ENCODE results near the gene CCR8.
"Not testable (repeated sequence)": the region's sequence is repeated elsewhere in the genome, so short reads cannot be mapped to it uniquely, and the experiment has no call there.

Gene CCR8

DNA sequence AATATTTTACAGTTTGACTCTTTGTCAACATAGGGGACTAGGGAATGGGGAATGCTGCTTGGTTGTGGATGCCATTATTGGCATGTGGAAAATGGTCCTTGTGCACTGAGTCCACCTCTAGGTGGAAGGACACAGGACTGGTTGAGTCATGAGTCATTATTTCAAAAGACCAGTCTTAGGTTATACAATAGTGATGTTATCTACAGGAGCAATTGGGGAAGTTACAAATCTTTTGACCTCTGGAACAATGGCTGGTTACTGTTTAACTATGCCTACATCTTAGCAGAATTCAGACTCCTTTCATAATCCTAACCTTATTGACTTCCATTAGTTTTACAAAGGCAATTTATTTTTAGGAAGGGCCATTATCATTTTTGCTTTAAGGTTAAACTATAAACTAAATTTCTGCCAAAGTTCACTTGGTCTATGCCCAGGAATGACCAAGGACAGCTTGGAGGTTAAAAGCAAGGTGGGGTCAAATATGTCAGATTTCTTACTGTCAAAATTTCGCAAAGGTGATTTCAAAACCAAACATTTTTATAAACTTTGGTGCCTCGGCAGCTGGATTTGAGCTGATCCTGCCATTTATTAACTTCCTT lies 11.8 kb upstream of the CCR8 start:
- peak; percentile 98 for DNase-seq

DNA sequence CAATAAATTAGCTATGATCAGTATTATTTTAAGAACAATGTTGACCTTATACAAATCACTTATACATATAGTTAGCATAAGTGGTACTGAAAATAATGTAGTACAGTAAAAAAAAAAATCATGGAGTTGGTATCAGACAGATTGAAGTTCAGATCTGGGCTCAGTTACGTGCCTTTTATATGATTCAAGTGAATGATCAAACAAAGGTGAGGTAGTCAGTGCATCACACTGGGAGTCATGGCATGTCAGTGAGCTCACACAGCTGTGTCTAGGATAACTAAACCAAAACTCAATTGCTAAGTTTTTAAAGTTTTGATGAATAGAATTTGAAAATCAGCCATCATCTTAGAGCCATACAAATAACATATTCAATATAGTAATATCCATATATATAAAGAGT lies 11.2 kb upstream of the CCR8 start:
- DNase-seq: no peak

DNA sequence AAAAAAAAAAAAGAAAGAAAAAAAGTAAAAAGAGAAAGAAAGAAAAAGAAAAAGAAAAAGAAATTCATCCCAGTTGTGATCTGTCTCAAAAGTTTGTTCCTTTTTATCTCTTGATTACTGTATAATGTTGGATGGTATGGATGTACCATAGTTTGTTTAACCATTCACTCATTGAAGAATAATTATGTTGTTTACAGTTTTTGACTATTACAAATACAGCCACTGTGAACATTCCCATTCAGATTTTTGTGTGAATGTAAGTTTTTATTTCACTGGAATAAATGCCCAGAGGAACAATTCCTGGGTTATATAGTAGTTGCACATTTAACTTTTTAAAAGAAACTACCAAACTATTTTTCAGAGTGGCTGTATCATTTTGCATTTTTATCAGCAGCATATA lies 10.3 kb upstream of the CCR8 start:
- no peak for DNase-seq

DNA sequence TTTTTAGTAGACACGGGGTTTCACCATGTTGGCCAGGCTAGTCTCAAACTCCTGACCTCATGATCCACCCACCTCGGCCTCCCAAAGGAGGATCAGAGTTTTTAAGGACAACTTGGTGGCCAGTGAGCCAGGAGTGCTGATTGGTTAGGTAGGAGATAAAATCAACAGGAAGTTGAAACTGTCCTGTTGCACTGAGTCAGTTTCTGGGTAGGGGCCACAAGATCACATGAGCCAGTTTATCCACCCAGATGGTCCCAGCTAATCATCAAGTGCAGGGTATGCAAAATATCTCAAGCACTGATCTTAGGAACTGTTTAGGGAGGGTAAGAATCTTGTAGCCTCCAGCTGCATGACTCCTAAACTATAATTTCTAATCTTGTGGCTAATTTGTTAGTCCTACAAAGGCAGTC lies 7.9 kb upstream of the CCR8 start:
- DNase-seq: peak in 1 of 2 experiments; percentile 5

DNA sequence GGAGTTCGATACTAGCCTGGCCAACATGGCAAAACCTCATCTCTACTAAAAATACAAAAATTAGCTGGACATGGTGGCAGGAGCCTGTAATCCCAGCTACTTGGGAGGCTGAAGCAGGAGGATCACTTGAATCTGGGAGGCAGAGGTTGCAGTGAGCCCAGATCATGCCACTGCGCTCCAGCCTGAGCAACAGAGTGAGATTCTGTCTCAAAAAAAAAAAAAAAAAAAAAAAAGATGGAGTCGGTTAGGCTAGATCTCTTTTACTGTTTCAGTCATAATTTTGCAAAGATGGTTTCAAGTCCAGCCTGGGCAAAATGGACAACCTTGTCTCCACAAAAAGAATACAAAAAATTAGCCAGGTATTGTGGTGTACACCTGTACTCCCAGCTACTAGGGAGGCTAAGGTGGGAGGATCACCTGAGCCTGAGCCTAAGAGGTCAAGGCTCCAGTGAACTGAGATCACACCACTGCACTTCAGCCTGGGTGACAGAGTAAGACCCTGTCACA lies 7.2 kb upstream of the CCR8 start:
- DNase-seq: not testable (repeated sequence)

DNA sequence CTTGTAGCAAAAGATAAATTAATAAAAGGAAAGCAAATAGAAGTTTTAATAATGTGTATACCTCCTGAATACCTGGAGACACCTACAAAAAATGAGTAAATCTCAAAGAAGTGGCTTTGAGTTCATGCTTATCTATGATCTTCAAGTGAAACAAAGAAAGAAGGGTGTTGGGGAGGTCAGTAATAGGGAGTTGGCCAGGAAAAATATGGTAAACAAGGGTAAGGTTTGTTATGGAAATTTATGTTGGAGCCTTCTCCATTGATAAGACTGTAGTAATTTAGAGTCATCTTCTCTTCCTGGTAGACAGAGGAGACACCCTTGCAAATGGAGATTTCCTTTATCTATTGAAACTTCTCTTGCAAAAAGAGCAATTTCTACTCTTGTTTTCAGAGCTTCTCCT lies 6.6 kb upstream of the CCR8 start:
- DNase-seq: peak in 1 of 2 experiments; percentile 34

DNA sequence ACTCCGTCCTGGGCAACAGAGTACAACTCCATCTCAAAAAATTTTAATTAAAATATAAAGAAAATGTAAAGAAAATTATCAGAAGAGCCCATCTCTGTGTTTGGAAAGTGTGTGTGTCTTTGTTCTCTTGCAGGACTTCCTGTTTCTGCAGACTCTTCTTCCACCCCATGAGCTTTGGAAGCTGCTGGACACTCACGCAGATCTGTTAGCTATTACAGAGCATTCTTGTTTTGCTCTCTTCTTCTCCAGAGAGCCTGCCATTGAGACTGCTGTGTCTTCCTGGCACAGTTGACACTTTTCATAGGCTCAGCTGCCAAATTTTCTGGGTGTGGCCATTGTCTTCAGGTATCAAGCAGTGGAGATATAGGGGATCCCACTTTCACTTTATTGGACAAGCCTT lies 6.0 kb upstream of the CCR8 start:
- DNase-seq: peak; percentile 65 to 85

DNA sequence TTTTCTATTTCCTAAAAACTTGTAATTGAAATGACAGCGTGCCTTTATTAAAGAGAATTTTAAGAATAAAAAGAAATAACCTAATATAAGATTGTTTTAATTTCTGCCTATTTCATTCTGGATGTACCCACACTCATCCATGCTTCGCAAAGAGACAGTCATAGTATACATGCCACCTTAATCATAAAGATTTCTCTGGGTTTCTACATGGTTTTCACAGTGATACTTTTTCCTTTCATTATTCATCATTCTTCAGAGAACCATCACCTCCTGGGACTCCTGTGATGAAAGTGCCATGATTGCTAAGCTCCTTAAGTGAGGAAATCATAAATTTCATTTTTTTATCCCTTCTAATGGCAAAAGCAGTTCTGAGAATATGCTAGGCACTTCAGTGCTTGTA lies 4.3 kb upstream of the CCR8 start:
- no peak for DNase-seq

DNA sequence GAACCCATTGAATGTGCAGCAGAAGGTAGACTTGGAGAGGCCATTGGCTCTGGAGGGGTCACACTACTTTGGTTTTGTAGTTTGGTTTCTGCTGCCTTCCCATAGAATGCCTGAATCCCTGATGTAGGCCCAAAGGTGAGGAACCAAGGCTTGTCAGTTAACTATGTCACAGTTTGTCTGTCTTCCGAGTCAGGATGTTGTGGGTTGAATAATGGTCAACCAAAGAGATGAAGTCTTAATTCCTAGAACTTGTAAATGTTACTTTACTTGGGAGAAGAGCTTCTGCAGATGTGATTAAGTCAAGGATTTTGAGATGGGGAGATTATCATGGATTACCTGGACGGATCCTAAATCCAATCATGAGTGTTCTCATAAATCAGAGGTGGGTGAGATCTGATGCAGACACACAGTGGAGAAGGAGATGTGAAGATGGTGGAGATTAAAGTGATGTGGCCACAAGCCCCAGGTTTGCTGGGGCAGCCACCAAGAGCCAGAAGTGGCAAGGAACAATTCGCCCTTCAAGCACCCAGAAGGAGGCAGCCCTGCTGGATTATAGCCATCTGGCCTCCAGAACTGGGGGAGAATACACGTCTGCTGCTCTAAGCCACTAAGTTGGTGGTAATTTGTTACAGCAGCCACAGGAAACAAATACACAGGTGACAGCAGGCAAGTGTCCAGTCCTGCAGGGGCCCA lies 2.3 kb upstream of the CCR8 start:
- no peak for DNase-seq

DNA sequence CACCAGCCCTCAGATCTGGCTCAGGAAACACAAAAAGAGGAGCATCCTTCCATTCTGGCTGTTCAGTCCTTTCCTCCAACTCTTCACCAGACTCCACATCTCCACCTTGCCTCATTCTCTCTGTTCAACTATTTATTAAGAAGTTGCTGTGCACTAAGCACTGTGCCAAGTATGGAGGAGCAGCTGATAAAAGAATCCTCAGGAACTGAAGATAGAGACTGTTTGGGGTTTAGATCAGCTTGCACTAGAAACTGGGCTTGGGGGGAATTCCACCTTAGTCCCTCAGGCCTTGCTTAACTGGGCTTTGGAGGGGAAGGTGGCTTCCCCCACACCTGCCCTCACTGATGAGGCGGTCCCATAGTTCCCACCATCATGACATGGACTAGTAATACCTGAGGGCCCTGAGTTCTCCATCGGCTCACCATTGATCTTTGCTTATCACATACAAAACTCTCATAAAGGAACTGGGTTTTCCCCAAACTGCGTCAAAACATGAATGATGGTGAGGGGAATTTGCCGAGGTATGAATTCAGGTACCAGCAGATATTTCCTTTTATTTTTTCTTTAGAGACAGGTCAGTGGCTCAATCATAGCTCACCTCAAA lies 1.7 kb upstream of the CCR8 start:
- no peak for DNase-seq

DNA sequence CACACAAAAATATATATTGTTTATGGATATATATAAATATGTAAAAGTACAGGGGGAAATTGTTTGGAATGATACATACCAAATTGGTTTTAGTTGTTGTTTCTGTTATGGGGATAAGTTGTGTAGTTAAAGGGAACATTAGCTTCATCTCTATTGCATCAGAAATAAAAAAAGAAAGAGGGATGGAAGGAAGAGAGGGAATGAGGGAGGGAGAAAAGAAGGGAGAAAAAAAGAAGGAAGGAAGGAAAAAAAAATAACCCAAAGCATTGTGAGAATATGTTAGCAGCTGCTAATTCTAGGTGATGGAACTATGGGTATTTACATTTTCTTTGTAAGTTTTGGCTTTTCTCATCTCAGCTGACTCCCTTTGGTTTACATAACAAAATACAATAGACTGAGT lies 1.3 kb downstream of the CCR8 start:
- no peak for DNase-seq

DNA sequence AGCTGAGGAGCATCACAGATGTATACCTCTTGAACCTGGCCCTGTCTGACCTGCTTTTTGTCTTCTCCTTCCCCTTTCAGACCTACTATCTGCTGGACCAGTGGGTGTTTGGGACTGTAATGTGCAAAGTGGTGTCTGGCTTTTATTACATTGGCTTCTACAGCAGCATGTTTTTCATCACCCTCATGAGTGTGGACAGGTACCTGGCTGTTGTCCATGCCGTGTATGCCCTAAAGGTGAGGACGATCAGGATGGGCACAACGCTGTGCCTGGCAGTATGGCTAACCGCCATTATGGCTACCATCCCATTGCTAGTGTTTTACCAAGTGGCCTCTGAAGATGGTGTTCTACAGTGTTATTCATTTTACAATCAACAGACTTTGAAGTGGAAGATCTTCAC lies 3.0 kb downstream of the CCR8 start:
- no peak for DNase-seq

DNA sequence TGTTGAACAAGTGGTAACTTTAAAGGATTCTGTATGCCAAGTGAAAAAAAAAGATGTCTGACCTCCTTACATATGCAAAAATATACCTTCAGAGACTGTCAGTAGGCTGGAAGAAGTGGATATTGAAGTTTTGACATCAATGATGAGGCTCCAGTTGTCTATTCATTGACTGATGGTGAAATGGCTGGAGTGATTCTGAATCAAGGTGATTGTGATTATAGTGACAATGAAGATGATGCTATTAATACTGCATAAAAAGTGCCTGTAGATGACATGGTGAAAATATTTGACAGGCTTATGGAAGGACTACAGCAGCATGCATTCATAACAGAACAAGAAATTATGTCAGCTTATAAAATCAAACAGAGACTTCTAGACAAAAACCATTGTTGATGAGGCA lies 4.1 kb downstream of the CCR8 start:
- no peak for DNase-seq

DNA sequence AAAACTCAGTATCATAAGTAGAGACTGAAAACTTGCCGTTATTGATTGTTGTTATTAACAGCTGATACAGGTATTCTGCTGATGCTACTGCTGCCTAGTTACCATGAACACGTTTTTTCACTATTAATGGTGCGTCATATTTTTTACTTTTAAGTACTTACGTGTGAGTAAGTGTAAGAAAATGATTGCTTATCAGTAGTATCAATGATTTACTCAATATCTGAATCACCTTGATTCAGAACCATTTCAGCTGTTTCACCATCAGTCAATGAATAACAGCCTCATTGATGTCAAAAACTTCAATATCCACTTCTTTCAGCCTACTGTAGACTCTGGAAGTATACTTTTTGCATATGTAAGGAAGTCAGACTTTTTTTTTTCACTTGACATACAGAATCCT lies 4.7 kb downstream of the CCR8 start:
- DNase-seq: no peak

DNA sequence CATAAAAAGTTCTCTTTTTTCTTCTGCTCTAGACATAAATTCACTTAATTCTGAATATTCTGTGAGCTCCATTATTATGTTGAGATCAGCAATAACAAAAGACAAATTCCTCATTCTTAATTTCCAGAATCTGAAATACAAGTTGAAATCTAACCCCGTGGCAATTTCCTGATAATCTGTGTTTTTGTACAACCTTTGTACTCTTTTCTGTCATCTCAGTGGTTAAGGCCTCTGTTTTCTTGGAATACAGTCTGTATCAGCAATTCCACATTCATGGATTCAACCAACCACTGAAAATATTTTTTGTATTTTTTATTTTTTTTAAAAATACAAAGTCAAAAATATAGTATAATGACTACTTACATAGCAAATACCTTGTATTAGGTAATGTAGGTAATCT lies 8.7 kb downstream of the CCR8 start:
- DNase-seq: no peak

DNA sequence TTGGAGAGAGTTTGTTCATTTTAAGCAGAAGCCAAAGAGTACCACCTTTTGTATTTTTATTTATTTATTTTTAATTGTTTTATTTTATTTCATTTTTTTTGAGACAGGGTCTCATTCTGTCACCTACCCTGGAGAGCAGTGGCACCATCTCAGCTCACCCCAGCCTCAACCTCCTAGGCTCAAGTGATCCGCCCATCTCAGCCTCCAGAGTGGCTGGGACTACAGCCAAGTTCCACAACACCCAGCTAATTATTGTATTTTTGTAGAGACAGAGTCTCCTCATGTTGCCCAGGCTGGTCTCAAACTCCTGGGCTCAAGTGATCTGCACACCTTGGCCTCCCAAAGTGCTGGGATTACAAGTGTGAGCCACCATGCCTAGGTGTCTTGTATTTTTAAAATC lies 9.6 kb downstream of the CCR8 start:
- no peak for DNase-seq

DNA sequence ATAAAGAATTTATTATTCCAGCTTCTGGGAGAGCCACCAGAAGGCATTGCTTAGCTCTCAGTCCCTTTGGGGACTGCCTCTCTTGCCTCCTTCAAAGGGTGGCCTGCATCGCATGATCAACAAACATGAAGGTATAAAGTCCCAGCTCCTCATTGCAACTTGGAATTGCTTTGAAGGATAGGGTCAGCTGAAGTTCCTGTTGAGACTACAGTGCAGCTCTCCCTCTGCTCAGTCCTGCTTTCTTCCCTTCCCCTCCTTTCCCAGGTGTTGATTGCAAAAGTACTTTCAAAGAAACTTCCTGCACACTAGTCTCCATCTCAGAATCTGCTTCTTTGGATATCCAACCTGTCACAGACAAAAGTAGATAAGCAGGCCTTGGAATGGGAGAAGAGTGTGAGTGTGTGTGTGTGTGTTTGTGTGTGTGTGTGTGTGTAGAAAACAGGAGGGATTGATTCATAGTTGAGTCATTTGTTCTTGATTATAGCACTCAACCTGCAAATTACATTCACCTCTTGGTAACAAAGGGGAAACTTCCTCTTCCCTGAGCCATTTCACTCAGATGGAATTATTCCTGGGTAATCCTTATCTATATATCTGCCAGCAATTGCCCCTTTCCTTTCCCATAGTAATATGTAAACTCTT lies 13.7 kb downstream of the CCR8 start:
- no peak for DNase-seq

DNA sequence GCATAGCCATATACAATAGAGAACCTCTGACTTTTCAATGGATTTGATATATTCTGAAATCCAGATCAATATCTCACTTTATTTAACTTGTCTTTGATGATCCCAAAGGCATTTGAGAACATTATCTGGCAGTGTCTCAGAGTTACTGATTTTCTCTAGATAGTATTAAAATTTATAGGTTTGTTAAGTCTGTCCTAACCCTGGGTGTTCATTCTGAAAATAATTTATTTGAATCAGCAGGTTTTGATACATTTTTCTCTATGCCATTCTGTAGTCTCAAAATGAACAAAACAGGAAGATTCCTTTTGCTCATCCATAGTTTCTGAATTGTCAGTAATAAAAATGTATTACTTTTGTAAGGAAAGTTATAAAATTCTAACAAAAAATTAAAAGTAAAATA lies 14.3 kb downstream of the CCR8 start:
- DNase-seq: no peak

DNA sequence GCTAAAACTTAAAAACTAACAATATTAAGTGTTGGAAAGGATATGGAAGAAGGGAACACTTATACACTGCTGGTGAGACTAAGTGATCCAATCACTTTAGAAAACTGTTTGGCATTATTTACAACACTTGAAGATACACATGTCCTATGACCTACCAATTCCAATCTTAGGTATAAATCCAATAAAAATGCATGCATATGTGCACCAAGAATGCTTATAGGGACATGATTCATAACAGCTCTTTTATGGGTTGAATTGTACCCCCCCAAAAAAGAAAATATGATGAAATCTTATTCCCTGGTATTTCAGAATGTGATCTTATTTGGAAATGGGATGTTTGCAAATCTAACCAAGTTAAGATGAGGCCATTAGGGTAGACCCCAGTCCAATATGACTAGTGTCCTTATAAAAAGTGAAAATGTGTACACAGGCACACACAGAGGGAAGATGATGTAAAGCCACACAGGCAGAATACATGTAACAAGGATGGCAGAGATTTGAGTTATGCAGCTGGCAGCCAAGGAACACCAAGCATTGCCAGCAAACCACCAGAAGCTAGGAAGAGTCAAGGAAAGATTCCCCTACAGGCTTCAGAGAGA lies 15.3 kb downstream of the CCR8 start:
- no peak for DNase-seq

DNA sequence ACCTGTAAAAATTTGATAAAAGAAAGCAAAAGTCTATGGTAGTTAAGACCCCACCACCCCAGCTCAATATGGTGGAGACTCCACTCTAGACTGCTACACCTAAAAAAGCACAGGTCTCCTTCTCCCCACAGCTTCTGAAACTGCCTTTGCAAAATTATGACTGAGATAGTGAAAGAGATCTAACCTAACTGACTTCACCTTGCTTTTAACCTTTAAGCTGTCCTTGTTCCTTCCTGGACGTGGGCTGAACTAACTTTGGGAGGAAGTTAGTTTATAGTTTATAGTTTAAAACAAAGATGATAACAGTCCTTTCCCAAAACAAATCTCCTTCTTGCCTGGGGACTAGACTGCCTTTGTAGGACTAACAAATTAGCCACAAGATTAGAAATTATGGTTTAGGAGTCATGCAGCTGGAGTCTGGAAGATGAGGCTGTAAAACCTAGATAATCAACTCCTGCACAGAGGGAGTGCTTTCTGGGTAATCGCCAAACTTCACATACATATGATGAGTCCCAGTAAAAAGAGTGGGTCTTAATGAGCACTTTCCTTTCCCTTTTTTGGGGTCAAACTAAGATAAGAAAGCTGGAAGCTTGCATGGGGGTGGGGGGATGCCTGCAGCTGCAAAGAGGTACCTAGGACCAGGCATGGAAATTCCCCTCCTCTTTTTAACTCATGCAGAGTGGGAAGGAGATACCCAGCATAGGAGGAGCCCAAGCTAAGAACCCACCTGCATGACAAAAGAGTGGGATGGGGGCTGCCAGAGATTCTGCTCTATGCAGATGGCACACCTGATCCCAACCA lies 17.5 kb downstream of the CCR8 start:
- DNase-seq: no peak

DNA sequence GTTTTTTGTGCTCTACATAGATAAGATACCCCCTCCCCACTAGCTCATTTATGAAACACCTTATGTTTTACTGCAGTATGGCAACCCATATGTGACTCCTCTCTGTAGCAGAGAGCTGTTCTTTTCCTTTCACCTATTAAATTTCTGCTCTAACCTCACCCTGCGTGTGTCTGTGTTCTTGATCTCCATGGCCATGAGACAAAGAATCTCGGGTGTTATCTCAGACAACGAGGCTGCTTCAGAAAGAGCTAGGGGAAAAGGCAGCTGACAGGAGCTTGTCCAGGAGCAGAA lies 18.0 kb downstream of the CCR8 start:
- no peak for DNase-seq

DNA sequence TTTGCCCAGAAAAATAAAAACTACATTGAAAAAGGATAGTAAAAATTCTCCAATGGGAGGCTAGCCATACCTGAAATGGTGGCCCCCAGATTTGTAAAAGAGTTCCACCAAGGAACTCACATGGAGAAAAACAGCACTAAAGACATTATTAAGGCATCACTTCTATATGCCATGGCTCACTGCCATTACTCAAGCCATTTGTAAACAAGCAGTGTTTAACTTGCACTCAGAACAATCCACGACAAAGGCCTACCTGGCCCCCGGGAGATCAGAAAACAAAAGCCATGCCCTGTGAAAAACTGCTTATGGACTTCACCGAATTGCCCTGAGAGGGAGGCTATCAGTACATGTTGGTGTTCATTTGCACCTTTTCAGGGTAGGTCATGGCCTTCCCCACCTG lies 19.6 kb downstream of the CCR8 start:
- no peak for DNase-seq

DNA sequence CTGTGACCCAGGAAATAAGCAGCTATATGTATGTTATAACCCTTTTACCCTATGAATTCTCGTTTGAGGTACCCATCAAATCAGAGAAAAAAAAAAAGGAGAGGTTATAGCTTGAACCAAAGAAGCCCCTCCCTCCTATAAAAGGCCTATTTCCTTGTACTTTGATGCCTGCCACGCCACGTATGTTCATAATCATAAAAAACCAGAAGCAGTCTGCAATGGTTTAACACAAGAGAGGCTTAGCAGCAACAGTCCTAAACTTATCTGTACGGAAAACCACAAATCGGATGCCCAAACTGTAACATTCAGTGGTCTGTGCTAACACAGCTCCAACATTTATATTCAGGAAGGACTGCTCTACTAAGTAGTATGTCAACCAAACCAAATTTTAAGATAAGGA lies 21.2 kb downstream of the CCR8 start:
- peak; percentile 63 to 65 for DNase-seq

All from AML-193 (cell line).